ENCODE measurements around the gene MSI2. TPM values are rescaled to one million over a fixed set of nuclear protein-coding genes. Genes with fewer than 3 reads are reported as not detected.
A peak's percentile ranks its signal among the peaks of the same experiment; 100 is the strongest.

MSI2 gene
- total RNA-seq, 1 donor from 2014 or later, result 144 TPM

- H3K27me3 Mint-ChIP-seq (ENCODE audit: low read depth), result no peaks in the 10 kb centered on the region
- H3K4me1 Mint-ChIP-seq, result peaks cover 72% of the 10 kb centered on the region
- no peaks in the 10 kb centered on the region for H3K9me3 Mint-ChIP-seq
- H3K36me3 Mint-ChIP-seq, result no peaks in the 10 kb centered on the region
- no peak for DNase-seq (ENCODE audit: low spot score in 2 of 2, unreplicated experiment in 2 of 2)
- TF ChIP-seq, protein P1, sequence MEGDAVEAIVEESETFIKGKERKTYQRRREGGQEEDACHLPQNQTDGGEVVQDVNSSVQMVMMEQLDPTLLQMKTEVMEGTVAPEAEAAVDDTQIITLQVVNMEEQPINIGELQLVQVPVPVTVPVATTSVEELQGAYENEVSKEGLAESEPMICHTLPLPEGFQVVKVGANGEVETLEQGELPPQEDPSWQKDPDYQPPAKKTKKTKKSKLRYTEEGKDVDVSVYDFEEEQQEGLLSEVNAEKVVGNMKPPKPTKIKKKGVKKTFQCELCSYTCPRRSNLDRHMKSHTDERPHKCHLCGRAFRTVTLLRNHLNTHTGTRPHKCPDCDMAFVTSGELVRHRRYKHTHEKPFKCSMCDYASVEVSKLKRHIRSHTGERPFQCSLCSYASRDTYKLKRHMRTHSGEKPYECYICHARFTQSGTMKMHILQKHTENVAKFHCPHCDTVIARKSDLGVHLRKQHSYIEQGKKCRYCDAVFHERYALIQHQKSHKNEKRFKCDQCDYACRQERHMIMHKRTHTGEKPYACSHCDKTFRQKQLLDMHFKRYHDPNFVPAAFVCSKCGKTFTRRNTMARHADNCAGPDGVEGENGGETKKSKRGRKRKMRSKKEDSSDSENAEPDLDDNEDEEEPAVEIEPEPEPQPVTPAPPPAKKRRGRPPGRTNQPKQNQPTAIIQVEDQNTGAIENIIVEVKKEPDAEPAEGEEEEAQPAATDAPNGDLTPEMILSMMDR (IDR thresholded peaks at IDR 0.05; ENCODE audit: unreplicated experiment), result no peak
- H3K27ac Mint-ChIP-seq, result peak overlapping the region; percentile 85
- H3K4me3 Mint-ChIP-seq, result no peak overlapping the region
Measured at GRCh38 chr17:57486882-57487301, 230.6 kb downstream of the MSI2 start.

DNA sequence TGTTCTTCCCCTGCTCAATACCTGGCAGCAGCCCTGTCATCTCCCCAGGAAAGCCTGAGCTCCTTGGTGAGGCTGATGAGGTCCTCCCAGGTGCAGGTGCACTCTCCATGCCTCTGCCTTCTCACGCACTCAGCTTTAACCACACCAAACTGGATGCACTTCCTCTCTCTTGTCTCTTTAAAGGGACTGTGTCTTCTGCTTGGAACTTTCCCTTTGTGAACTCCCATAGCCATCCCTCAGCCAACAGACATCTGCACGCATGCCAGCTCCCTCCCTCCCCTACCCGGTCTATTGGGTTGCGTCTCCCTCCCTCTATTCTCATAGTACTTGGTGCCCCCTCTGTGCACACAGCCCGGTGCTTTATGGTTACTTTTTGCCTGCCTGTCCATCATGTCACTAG is 231.2 kb downstream of the MSI2 start:
- H3K4me3 Mint-ChIP-seq, result no peak overlapping the region
- no peaks in the 10 kb centered on the region for H3K27me3 Mint-ChIP-seq (ENCODE audit: low read depth)
- TF ChIP-seq, protein P1 (IDR thresholded peaks at IDR 0.05; ENCODE audit: unreplicated experiment), result no peak
- DNase-seq (ENCODE audit: low spot score in 2 of 2, unreplicated experiment in 2 of 2), result no peak
- no peaks in the 10 kb centered on the region for H3K36me3 Mint-ChIP-seq
- H3K9me3 Mint-ChIP-seq, result no peaks in the 10 kb centered on the region
- peaks cover 70% of the 10 kb centered on the region for H3K4me1 Mint-ChIP-seq
- no peak overlapping the region for H3K27ac Mint-ChIP-seq

GRCh38 chr17:57488856-57489255 is 232.5 kb downstream of the MSI2 start:
- DNase-seq (ENCODE audit: low spot score in 2 of 2, unreplicated experiment in 2 of 2), result no peak
- no peaks in the 10 kb centered on the region for H3K27me3 Mint-ChIP-seq (ENCODE audit: low read depth)
- H3K9me3 Mint-ChIP-seq, result no peaks in the 10 kb centered on the region
- peaks cover 60% of the 10 kb centered on the region for H3K4me1 Mint-ChIP-seq
- H3K36me3 Mint-ChIP-seq, result no peaks in the 10 kb centered on the region
- TF ChIP-seq, protein P1 (IDR thresholded peaks at IDR 0.05; ENCODE audit: unreplicated experiment), result no peak
- H3K27ac Mint-ChIP-seq, result no peak overlapping the region
- H3K4me3 Mint-ChIP-seq, result no peak overlapping the region

GRCh38 chr17:57489321-57489720 is 233.0 kb downstream of the MSI2 start:
- no peak overlapping the region for H3K4me3 Mint-ChIP-seq
- peaks cover 55% of the 10 kb centered on the region for H3K4me1 Mint-ChIP-seq
- H3K36me3 Mint-ChIP-seq, result no peaks in the 10 kb centered on the region
- TF ChIP-seq, protein P1 (IDR thresholded peaks at IDR 0.05; ENCODE audit: unreplicated experiment), result no peak
- no peaks in the 10 kb centered on the region for H3K9me3 Mint-ChIP-seq
- DNase-seq (ENCODE audit: low spot score in 2 of 2, unreplicated experiment in 2 of 2), result no peak
- no peak overlapping the region for H3K27ac Mint-ChIP-seq
- H3K27me3 Mint-ChIP-seq (ENCODE audit: low read depth), result no peaks in the 10 kb centered on the region

DNA sequence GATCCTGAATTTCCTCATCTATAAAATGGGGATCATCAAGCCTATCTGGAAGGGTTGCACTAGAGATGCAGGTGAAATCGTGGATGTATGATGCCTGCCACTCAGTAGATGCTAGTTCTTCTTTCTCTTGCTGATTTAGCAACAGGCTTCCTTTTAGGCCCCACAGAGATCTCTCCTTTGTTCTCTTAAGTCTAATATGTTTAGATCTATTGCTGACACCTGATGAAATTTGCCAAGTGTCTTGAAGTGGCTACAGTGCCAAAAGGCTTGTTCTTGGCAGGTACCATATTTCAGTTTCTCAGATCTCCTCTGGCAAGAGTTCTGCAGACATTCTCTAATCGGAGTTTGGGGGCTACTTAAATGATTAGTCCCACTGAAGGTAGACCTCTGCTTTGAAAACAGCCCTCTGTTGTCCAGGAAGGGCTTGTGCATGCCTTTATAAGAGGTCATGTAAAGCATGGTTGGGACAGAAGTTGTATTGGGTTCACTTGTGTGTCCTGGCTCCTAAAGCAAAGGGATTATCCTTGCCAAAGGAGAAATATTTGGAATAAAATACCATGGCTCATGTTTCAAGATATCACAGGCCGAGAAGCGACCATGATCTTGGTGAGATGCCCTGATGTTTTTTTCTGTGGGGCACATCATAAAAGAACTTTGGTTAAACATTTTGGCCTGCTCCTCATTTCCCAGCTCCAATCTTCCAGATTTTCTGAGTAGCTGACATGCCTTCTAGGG is 234.0 kb downstream of the MSI2 start:
- DNase-seq (ENCODE audit: low spot score in 2 of 2, unreplicated experiment in 2 of 2), result no peak
- no peak overlapping the region for H3K4me3 Mint-ChIP-seq
- no peaks in the 10 kb centered on the region for H3K9me3 Mint-ChIP-seq
- H3K27ac Mint-ChIP-seq, result no peak overlapping the region
- TF ChIP-seq, protein P1 (IDR thresholded peaks at IDR 0.05; ENCODE audit: unreplicated experiment), result no peak
- no peaks in the 10 kb centered on the region for H3K27me3 Mint-ChIP-seq (ENCODE audit: low read depth)
- peaks cover 46% of the 10 kb centered on the region for H3K4me1 Mint-ChIP-seq
- no peaks in the 10 kb centered on the region for H3K36me3 Mint-ChIP-seq

Measured in mesothelial cell of epicardium (in vitro differentiated cells).